Common myeloid progenitor, CD34-positive (primary cell): ENCODE data around the gene PTPRM.

Experiments
- CTCF ChIA-PET: fragments of 350-600 bp; sonication (Branson Sonifier 250); formaldehyde crosslinking; loops from one replicate; lab custom pipeline; 2021; ENCODE audit warnings: antibody characterized with exemption; lab: Charles Lee
- POLR2A ChIA-PET: fragments of 350-600 bp; sonication (Branson Sonifier 250); formaldehyde crosslinking; loops from one replicate; lab custom pipeline; 2021; ENCODE audit warnings: antibody characterized with exemption; lab: Charles Lee
- DNase-seq, 3 donors: peaks; one replicate each; pipeline versions ENCODE4 v3.0.0 to v3.0.0-alpha.2; 2013
- H3K27ac ChIP-seq, 2 experiments: 1 replicate in 1 of 2; 2 replicates in 1 of 2; pipeline ENCODE4 v1.7.0; 2013; ENCODE audit warnings: inconsistent platforms in 2 of 2, low read length in 2 of 2, mild to moderate bottlenecking in 2 of 2, low read depth in 1 of 2, moderate library complexity in 1 of 2; ENCODE audit not compliant: severe bottlenecking in 2 of 2, insufficient read depth in 1 of 2, poor library complexity in 1 of 2
- H3K27me3 ChIP-seq, 5 experiments: replicated peaks in 2 of 5; 1 replicate in 3 of 5; 2 replicates in 2 of 5; pipeline versions ENCODE4 v1.6.1 to v1.7.0; 2013; ENCODE audit warnings: low read length in 4 of 5, mild to moderate bottlenecking in 2 of 5, moderate library complexity in 2 of 5, inconsistent platforms in 1 of 5; ENCODE audit not compliant: insufficient read depth in 5 of 5, control insufficient read depth in 4 of 5
- H3K36me3 ChIP-seq, 4 experiments: 1 replicate in 2 of 4; 2 replicates in 2 of 4; pipeline versions ENCODE4 v1.6.1 to v1.7.0; 2013; ENCODE audit warnings: low read length in 3 of 4, control low read depth in 1 of 4, mild to moderate bottlenecking in 1 of 4; ENCODE audit not compliant: control insufficient read depth in 4 of 4, insufficient read depth in 4 of 4
- H3K4me1 ChIP-seq, 4 experiments: 1 replicate in 3 of 4; 2 replicates in 1 of 4; pipeline versions ENCODE4 v1.6.1 to v1.7.1; 2013; ENCODE audit warnings: low read length in 3 of 4, mild to moderate bottlenecking in 3 of 4, control low read depth in 1 of 4, inconsistent platforms in 1 of 4, moderate library complexity in 1 of 4; ENCODE audit not compliant: control insufficient read depth in 4 of 4, insufficient read depth in 4 of 4; ENCODE audit errors: control extremely low read depth in 1 of 4
- H3K4me3 ChIP-seq, 7 experiments: 1 replicate in 4 of 7; 2 replicates in 3 of 7; pipeline versions ENCODE4 v1.5.1 to v1.7.0; 2013; ENCODE audit warnings: mild to moderate bottlenecking in 7 of 7, low read length in 6 of 7, moderate library complexity in 6 of 7, inconsistent platforms in 2 of 7, low read depth in 2 of 7, control low read depth in 1 of 7; ENCODE audit not compliant: insufficient read depth in 4 of 7, control insufficient read depth in 1 of 7; ENCODE audit errors: extremely low read depth in 1 of 7
- H3K9me3 ChIP-seq, 5 experiments: 1 replicate in 4 of 5; 2 replicates in 1 of 5; pipeline versions ENCODE4 v1.6.1 to v1.7.1; 2013; ENCODE audit warnings: low read length in 4 of 5, mild to moderate bottlenecking in 2 of 5, inconsistent platforms in 1 of 5, low read depth in 1 of 5, moderate library complexity in 1 of 5; ENCODE audit not compliant: control insufficient read depth in 4 of 5, insufficient read depth in 2 of 5; ENCODE audit errors: control extremely low read depth in 1 of 5
- WGBS: methylation state at CpG from one replicate; pipeline ENCODE4 v1.1.5; 2013; ENCODE audit not compliant: insufficient coverage; 5-methylcytosine and 5-hydroxymethylcytosine counted together

The PTPRM gene

DNA sequence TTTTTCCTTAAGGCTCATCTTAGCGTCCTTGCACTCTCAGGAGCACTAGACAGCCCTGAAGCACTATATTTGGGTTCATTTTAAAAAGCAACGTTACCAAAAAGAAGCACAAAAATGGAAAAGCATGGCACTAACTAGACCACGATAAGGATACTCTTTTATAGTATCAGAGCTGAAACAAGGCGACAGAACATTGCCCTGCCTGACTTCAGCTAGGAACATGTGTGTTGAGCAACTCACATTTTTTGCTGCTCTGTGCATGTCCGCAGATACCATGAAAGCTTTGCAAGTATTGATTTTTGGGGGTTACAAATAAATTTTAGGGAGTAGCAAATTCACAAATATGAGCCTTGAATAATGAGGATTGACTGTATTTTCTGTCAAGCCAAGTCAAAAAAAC is 332.0 kb downstream of the PTPRM start:
- ChIA-PET POLR2A (no interaction called here), CTCF (no interaction called here)
- Histone ChIP-seq H3K36me3 (no peaks in the 10 kb centered on the region), H3K4me1 (no peaks in the 10 kb centered on the region), H3K9me3 (no peaks in the 10 kb centered on the region), H3K4me3 (no peak overlapping the region), H3K27me3 (no peaks in the 10 kb centered on the region), H3K27ac (no peak overlapping the region)
- WGBS = 98% methylated on average over 5 of the region's 5 CpGs
- no peak for DNase-seq

DNA sequence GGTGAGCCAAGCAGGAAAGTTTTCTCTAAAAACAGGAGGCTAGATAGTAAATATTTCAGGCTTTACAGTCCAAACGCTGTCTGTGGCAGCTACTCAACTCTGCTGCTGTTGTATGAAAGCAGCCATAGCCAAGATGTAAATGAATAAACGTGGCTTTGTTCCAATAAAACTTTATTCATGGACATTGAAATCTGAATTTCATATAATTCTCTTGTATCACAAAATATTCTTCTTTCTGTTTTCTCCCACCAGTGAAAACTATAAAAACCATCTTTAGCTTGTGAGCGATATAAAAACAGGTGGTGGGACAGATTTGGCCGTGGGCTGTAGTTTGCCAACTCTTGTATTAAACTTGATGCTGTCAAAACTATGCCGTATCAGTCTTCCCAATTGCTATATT is 333.0 kb downstream of the PTPRM start:
- no peak overlapping the region for H3K4me3 ChIP-seq
- ChIA-PET POLR2A (no interaction called here), CTCF (no interaction called here)
- no peak for DNase-seq
- no peaks in the 10 kb centered on the region for H3K36me3 ChIP-seq
- H3K9me3 ChIP-seq = no peaks in the 10 kb centered on the region
- 96% methylated on average over 3 of the region's 5 CpGs for WGBS
- no peaks in the 10 kb centered on the region for H3K27me3 ChIP-seq
- H3K4me1 ChIP-seq = no peaks in the 10 kb centered on the region
- H3K27ac ChIP-seq = no peak overlapping the region

DNA sequence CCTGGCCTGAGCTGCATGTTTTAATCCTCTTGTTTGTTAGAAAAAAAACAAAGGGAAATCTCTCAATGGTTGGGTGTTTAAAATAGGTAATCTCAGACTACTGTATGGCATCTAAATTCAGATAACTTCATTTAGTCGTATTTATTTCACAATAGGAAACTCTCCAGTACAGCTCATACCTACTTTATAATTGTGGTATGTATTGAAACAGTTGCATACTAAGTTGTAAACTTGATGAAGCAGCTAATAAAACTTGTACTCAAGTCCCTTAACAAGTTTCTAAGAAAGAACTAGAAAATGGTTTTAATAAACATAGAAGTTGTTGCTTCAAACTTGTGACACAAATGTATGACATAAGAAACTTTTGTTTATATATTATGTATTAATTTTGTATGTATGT is 334.5 kb downstream of the PTPRM start:
- CTCF ChIA-PET = interaction anchor here (0.8 kb wide), 1 partner anchor 16 kb away, joined by 3 read pairs; no protein-coding TSS in a partner anchor
- POLR2A ChIA-PET = no interaction called here
- H3K27me3 ChIP-seq = no peaks in the 10 kb centered on the region
- no peak overlapping the region for H3K27ac ChIP-seq
- no peak for DNase-seq
- no CpG with 5 or more reads among the region's 1 CpG for WGBS
- no peaks in the 10 kb centered on the region for H3K9me3 ChIP-seq
- no peak overlapping the region for H3K4me3 ChIP-seq
- H3K36me3 ChIP-seq = no peaks in the 10 kb centered on the region
- H3K4me1 ChIP-seq = no peaks in the 10 kb centered on the region

DNA sequence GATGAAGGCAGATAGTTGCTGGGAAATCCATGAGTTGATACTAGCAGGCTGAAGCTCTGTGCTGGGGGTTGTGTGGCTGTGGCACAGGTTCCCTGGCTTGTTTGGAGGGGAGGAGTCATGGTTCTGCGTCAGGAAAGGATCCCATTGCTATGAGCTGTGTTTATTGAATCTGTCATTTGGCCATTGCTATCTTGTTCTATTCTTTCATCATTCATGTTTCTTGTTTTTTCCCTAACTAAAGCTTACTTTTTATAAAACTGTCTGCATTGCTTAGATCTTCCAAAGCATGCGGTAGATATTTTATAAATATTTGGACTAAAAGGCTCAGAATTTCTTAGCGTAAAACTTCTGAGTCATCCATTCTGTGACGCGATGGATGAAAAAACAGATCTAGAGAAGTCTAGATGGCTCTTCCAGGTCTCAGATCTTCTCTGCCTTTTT is 335.3 kb downstream of the PTPRM start:
- no peaks in the 10 kb centered on the region for H3K36me3 ChIP-seq
- H3K27me3 ChIP-seq = no peaks in the 10 kb centered on the region
- ChIA-PET POLR2A (no interaction called here), CTCF (interaction anchor here (0.8 kb wide), 1 partner anchor 16 kb away, joined by 3 read pairs; no protein-coding TSS in a partner anchor)
- H3K9me3 ChIP-seq = no peaks in the 10 kb centered on the region
- H3K4me3 ChIP-seq = no peak overlapping the region
- DNase-seq = no peak
- H3K27ac ChIP-seq = no peak overlapping the region
- no peaks in the 10 kb centered on the region for H3K4me1 ChIP-seq
- WGBS = no CpG with 5 or more reads among the region's 5 CpGs

DNA sequence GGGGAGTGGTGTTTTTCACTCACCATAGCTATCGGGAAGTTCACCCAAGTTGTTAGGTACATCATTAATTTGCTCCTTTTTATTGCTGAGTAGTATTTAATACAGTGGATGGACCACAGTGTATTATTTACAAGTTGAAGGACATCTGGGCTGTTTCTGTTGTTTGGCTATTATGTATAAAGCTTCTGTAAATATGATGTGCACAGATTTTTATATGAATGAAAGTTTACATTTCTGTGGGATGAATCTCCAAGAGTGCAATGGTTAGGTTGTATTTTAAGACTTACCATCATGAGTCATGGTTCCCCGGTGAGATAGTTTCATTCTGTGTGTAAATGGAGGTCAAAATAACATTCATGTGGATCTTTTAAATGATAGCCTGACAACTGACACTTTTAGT is 337.4 kb downstream of the PTPRM start:
- H3K36me3 ChIP-seq = no peaks in the 10 kb centered on the region
- no peaks in the 10 kb centered on the region for H3K9me3 ChIP-seq
- no peaks in the 10 kb centered on the region for H3K4me1 ChIP-seq
- no peak overlapping the region for H3K27ac ChIP-seq
- POLR2A ChIA-PET = no interaction called here
- H3K27me3 ChIP-seq = no peaks in the 10 kb centered on the region
- WGBS = 100% methylated on average over 1 of the region's 2 CpGs
- no peak overlapping the region for H3K4me3 ChIP-seq
- no peak for DNase-seq
- CTCF ChIA-PET = no interaction called here

DNA sequence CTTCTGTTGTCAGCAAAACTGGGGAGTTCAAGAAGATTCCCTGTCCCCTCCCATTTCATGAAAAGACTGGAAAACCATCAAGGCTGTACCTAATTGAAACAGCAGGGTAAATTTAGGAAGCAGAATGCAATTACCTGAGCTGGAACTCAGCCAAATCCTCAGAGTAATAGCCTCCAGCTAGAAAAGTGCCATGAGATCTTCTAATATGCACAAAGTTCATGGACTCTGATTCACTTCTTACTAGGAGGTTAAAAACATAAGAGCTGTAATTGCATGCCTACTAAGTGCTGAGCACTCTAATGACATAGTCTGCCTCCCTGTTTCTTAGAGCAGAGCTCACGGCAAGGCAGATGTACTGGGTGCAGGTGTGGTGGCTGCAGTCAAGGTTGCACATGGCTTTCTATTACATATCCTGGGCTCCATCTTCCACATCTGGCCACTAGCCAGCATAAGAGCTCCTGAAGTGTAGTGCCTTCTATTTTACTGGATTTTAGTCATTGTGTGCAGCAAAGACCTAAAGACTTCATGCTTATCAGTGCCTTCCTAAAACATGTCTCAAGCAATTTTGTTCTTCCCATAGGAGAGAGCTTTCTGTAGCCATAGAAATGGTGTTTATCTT is 341.7 kb downstream of the PTPRM start:
- no peaks in the 10 kb centered on the region for H3K4me1 ChIP-seq
- no peaks in the 10 kb centered on the region for H3K27me3 ChIP-seq
- POLR2A ChIA-PET = no interaction called here
- DNase-seq = no peak
- WGBS = 100% methylated on average over 1 of the region's 1 CpG
- no peaks in the 10 kb centered on the region for H3K36me3 ChIP-seq
- H3K9me3 ChIP-seq = peaks cover 0 to 1% (median 0%) of the 10 kb centered on the region in 5 experiments
- no peak overlapping the region for H3K4me3 ChIP-seq
- CTCF ChIA-PET = interaction anchor here (0.9 kb wide), 1 partner anchor 454 kb away, joined by 3 read pairs; no protein-coding TSS in a partner anchor
- H3K27ac ChIP-seq = no peak overlapping the region

DNA sequence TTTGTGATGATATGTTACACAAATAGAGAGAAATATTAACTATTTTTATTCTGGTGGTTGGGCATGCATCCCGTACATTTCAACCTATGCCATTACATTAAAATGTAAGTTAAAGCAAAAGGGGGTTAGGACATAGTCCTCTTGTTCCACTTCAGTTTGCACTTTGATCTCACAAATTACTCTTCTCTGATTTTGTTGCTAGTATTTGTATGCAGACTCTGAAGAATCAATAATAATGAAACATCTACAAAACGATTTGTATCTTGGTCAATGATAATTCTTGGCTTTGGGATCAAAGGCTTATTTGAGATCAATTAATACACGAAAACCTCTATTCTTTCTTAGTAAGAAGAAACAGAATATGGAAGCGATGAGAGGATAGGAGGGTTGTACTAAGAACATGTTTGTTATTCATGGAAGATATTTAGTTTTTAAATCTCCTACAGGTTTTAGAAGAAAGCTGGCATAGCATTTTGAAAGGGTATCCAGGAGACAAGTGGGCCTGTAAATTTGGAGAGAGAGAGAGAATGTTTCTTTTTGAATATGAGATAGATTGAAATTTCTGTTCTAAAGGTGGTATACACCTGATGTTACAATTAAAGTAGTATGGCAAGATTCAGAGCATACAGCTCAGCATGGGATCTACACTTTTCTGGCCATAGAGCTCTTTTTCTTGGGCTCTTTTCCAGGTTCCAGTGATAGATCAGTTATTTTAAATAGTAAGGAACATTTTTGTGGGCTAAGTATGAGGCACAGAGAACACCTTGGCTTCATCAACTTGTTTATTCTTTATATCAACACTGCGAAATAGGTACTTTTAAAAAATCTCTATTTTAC is 347.9 kb downstream of the PTPRM start:
- Histone ChIP-seq H3K27me3 (no peaks in the 10 kb centered on the region), H3K36me3 (no peaks in the 10 kb centered on the region), H3K4me3 (no peak overlapping the region), H3K27ac (no peak overlapping the region), H3K4me1 (no peaks in the 10 kb centered on the region), H3K9me3 (peaks cover 0 to 2% (median 0%) of the 10 kb centered on the region in 5 experiments)
- WGBS = no CpG with 5 or more reads among the region's 5 CpGs
- no peak for DNase-seq
- POLR2A ChIA-PET = no interaction called here
- CTCF ChIA-PET = no interaction called here
